CD4-positive, alpha-beta T cell treated with Interleukin-17A for 4 hours (primary cell): Measurements from ENCODE around the gene KIAA1549.
"Not testable (repeated sequence)": the region's sequence is repeated elsewhere in the genome, so short reads cannot be mapped to it uniquely, and the experiment has no call there.

Source experiments
- DNase-seq: peaks from one replicate; pipeline ENCODE4 v3.0.0-alpha.2; 2020; ENCODE audit warnings: mixed read lengths

KIAA1549 gene

DNA sequence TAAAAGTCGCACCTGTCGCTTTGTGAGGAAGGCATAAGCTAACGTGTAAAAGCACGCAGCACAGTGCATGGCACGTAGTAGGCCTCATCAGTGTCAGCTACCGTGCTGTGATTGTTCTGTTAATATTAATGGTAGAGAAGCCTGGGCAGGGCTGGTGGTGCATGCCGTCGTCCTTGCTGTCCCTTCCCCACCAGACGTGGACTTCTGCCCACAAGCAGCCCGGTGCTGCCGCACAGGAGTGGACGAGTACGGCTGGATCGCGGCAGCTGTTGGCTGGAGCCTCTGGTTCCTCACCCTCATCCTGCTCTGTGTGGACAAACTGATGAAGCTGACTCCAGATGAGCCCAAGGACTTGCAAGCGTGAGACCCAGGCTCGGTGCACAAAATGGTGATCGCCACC is 178.5 kb downstream of the KIAA1549 start:
- DNase-seq = no peak

DNA sequence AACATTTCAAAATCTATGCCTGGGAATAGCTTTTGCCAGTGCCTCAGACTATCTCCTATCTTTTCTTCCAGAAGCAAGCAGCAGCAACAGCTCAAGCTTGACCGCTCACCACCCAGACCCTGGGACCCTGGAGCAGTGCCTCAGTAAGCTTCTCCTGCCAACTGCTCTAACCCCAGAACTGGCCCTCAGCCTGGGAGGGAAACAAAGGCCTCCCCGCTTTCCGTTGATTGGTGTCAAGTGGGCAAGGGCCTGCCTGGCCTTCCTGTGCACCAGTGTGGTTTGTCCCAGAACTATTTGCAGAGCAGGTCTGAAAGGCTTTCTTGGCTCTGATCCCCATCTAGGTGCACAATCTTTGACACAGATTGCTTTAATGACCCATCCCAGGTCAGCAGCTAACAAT is 179.9 kb downstream of the KIAA1549 start:
- no peak for DNase-seq

DNA sequence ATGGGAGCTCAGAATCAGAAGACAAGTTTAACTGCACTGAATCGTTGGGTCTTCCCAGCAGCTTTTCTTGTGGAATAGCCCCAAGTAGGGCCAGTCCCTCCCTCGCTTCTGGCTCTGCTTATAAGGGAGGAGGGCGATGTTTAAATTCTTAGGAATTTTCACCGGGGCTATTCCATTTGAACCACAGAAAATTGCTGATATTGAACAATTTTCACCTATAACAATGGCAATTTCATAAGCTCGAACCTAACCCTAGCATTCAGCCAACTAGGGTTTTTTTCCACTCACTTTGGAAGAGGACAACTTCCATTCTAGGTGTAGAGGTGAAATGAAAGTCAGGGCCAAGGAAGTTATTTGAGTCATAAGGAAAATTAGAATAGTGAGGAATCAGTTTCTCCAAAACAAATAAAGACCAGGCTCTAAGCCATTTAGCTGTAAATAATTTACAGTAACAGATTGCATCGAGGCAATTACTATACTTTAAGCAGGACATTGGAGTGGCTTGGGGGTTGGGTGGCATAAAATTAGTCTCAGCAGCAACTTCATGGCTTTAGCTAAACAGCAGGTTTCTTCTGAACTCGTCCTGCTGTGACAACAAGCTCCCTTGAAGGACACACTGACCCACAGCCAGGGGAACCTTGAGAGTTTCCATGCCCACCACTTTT is 181.7 kb downstream of the KIAA1549 start:
- DNase-seq = no peak

DNA sequence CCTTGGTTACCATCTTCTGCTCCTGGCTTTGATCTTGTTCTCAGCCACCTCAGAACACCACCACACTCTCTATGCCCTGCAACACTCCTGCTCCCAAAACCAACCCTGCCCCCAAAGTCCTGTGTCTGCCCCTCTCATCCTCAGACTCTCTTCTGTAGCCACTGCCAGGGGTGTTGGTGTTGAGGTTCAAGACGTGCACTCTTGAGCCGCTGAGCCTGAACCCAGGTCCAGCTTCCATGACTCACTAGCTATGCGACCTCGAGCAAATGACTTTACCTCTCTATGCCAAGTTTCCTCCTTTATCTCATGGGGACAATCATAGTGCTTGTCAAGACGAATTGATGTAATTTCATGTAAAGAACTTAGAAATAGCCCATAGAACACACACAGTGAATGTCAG is 182.4 kb downstream of the KIAA1549 start:
- no peak for DNase-seq

DNA sequence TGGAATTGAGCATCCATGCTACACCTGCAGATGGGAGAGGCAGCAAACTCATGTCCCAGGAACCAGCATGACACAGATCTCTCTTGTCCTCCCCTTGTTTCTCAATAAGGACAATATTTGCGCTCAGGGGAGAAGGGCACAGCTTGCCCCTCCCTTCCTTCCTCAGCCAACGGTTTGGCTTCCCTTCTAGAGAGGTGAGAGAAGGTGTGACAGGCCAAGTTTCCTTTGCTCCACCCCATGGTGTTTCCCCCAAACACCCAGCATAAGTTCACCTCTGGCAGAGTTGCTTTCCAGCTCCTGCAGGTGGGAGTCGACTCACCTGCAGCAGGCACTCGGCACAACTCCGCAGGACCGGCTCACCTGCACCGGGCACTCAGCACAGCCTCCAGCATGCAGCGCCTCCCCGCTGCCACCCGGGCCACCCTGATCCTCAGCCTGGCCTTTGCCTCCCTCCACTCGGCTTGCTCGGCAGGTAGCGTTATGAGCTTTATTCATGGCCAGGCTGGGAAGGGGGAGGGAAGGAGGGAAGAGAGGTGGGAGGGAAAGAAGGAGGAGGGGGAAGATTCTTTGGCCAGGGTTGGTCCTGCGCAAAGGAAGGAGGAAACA is 183.4 kb downstream of the KIAA1549 start, which contains the start of the genes ATP6V0A4 and TMEM213:
TSS of gene ATP6V0A4 (minus strand) at position 482 of the 606 bp plus-strand sequence. CDS start 26,949 bp downstream, outside the sequence.
TSS of gene TMEM213 (plus strand) at position 280 of the 606 bp plus-strand sequence. CDS start at position 391, 111 bp downstream.
- peak; percentile 8 for DNase-seq

GRCh38 chr7:138797046-138797445 is 184.1 kb downstream of the KIAA1549 start:
- not testable (repeated sequence) for DNase-seq

DNA sequence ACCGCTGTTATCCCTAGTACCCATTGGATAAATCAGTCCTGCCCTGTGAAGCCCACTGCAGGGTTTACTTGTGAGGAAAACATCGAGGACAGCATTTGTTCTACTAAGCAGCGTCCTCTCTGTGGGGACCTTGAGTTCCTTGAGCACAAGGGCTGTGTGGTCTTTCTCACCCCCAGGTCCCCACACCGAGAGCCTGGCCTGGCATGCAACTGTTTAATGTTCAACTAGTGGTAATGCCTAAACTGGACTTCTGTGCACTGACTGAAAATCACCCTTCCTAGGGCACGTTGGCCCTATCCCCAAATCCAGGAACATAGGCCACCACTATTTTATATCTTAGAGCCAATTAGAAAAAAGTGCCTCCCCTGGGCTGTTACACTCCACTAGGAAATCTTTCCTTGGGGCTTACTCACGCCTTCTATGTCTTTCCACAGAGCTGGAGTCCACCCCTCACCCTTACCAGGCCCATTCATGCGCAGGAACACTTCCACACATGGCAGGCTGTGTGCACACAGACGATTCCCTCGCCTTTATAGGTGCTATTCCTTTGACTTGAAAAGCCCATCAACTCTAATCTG is 185.1 kb downstream of the KIAA1549 start:
- DNase-seq = no peak

GRCh38 chr7:138785587-138786437 is 195.4 kb downstream of the KIAA1549 start:
- DNase-seq = no peak

DNA sequence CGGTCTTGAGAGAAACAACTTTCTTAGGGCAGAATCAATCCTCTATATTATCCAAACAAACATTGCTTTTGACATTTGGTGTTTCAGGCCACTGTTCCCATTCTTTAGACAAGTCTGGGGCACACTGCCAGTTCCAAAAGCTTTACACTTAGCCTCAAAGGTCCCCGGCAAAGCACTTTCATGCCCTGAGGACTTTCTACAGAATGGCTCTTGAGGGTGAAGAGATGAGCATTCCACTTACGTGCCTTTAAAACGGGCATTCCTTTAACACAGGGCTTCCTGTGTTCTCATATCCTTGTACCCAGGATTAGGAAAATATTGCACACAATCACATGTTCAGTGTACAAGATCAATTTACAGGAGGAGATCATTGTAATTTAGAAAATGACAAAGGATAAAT is 196.5 kb downstream of the KIAA1549 start:
- DNase-seq = no peak
